ENCODE results near the gene ITGB8. TPM values are rescaled to one million over a fixed set of nuclear protein-coding genes. Genes with fewer than 3 reads are reported as not detected.

ITGB8 gene
- total and polyA plus RNA-seq, 12 donors, result 1.1 to 16.4 (median 6.3) TPM

- no peak for DNase-seq
- Histone ChIP-seq H3K27ac (no peak overlapping the region), H3K9me3 (replicated peaks in 1 of 3) (no peaks in the 10 kb centered on the region), H3K4me3 (no peak overlapping the region), H3K4me1 (replicated peaks in 1 of 2) (no peaks in the 10 kb centered on the region), H3K36me3 (replicated peaks in 1 of 2) (no peaks in the 10 kb centered on the region), H3K27me3 (no peaks in the 10 kb centered on the region)
- intact Hi-C loops (cut with DNase I), result no loop called here
- TF ChIP-seq CTCF (IDR thresholded peaks at IDR 0.05), result no peak
- TF ChIP-seq POLR2A (IDR thresholded peaks at IDR 0.05), result no peak
- WGBS, 4 donors, result 84 to 90% (median 88%) methylated on average over 3 of the region's 3 CpGs
Observed at GRCh38 chr7:20284003-20284770, 46.5 kb upstream of the ITGB8 start.

GRCh38 chr7:20284771-20285143 lies 45.9 kb upstream of the ITGB8 start:
- Histone ChIP-seq H3K27me3 (no peaks in the 10 kb centered on the region), H3K4me3 (no peak overlapping the region), H3K4me1 (replicated peaks in 1 of 2) (no peaks in the 10 kb centered on the region), H3K9me3 (replicated peaks in 1 of 3) (no peaks in the 10 kb centered on the region), H3K27ac (no peak overlapping the region), H3K36me3 (replicated peaks in 1 of 2) (no peaks in the 10 kb centered on the region)
- no peak for TF ChIP-seq CTCF (IDR thresholded peaks at IDR 0.05)
- no peak for TF ChIP-seq POLR2A (IDR thresholded peaks at IDR 0.05)
- intact Hi-C loops (cut with DNase I), result no loop called here
- no peak for DNase-seq

- Histone ChIP-seq H3K36me3 (replicated peaks in 1 of 2) (no peaks in the 10 kb centered on the region), H3K9me3 (replicated peaks in 1 of 3) (no peaks in the 10 kb centered on the region), H3K27ac (no peak overlapping the region), H3K27me3 (no peaks in the 10 kb centered on the region), H3K4me3 (no peak overlapping the region), H3K4me1 (replicated peaks in 1 of 2) (no peaks in the 10 kb centered on the region)
- no peak for DNase-seq
- intact Hi-C loops (cut with DNase I), result no loop called here
- 75 to 88% (median 82%) methylated on average over 2 of the region's 2 CpGs for WGBS, 4 donors
- TF ChIP-seq POLR2A (IDR thresholded peaks at IDR 0.05) (no peak), CTCF (IDR thresholded peaks at IDR 0.05) (no peak)
Observed at GRCh38 chr7:20287317-20287716, 43.4 kb upstream of the ITGB8 start.

GRCh38 chr7:20288036-20288435 lies 42.7 kb upstream of the ITGB8 start:
- H3K9me3 ChIP-seq (replicated peaks in 1 of 3), result no peaks in the 10 kb centered on the region
- H3K4me3 ChIP-seq, result no peak overlapping the region
- H3K4me1 ChIP-seq (replicated peaks in 1 of 2), result no peaks in the 10 kb centered on the region
- no peak overlapping the region for H3K27ac ChIP-seq
- TF ChIP-seq POLR2A (IDR thresholded peaks at IDR 0.05), result no peak
- no peak for TF ChIP-seq CTCF (IDR thresholded peaks at IDR 0.05)
- no peak for DNase-seq
- no peaks in the 10 kb centered on the region for H3K27me3 ChIP-seq
- intact Hi-C loops (cut with DNase I), result no loop called here
- 70 to 80% (median 77%) methylated on average over 2 of the region's 2 CpGs for WGBS, 4 donors
- no peaks in the 10 kb centered on the region for H3K36me3 ChIP-seq (replicated peaks in 1 of 2)
